Skin epidermis (tissue), 12 donors: ENCODE results near the gene COG7.

Experiments used
- H3K27ac ChIP-seq, 21 experiments: fragments of 200-600 bp; sonication (generic) in 11 of 21; one replicate each; pipeline ENCODE4 v1.5.0; 2020; ENCODE audit warnings: mild to moderate bottlenecking in 3 of 21, inconsistent platforms in 2 of 21, moderate library complexity in 2 of 21
- H3K4me3 ChIP-seq, 7 experiments: fragments of 200-600 bp; sonication (generic) in 2 of 7; one replicate each; pipeline ENCODE4 v1.5.0; 2020; ENCODE audit warnings: inconsistent platforms in 2 of 7, mild to moderate bottlenecking in 2 of 7, moderate library complexity in 1 of 7

Gene COG7

DNA sequence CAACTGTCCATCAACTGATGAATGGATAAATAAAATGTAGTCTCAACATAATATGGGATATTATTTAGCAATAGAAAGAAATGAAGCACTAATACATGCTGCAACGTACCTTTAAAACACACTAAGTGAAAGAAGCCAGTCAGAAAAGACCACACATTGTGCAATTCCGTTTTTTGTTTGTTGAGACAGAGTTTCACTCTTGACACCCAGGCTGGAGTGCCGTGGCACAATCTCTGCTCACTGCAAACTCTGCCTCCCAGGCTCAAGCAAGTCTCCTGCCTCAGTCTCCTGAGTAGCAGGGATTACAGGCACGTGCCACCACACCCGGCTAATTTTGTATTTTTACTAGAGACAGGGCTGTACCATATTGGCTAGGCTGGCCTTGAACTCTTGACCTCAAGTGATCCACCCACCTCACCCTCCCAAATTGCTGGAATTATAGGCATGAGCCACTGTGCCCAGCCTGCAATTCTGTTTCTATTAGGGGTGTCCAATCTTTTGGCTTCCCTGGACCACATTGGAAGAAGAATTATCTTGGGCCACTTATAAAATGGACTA is 110.8 kb downstream of the COG7 start:
- Histone ChIP-seq H3K27ac (no peak overlapping the region), H3K4me3 (no peak overlapping the region)

DNA sequence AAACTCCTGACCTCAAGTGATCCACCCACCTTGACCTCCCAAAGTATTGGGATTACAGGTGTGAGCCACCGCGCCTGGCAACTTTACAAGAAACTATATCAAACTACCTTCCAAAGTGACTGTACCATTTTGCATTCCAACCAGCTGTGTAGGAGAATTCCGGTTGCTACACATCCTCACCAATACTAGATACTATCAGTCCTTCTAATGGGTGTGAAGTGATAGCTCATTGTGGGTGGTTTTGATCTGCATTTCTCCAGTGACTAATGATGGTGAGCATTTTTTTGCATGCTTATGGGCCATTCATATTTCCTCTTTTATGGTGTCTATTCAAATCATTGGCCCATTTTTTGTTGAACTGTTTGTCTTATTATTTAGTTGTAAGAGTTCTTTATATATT is 113.2 kb downstream of the COG7 start:
- no peak overlapping the region for H3K4me3 ChIP-seq
- H3K27ac ChIP-seq: no peak overlapping the region
